ENCODE data around the gene PCDH9.
"Not testable (repeated sequence)": the region's sequence is repeated elsewhere in the genome, so short reads cannot be mapped to it uniquely, and the experiment has no call there.

PCDH9 gene

DNA sequence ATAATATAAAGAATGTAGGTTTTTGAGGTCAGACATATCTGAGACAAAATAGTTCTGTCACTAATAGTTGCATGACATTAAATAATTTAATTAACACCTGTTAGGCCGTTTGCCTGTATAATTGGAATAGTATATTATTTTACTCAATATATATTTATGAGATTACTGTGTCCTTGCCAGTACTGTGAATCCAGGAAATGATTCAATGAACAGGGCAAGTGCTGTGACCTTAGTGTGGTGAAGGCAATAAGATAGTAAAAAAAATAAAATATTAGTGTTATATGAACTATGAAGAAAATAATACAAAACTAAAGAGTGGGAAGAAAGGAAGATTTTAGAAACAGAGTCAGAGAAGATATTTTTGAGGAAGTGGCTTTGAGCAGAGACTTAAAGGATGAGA is 403.7 kb downstream of the PCDH9 start:
- DNase-seq, result peak; percentile 23

DNA sequence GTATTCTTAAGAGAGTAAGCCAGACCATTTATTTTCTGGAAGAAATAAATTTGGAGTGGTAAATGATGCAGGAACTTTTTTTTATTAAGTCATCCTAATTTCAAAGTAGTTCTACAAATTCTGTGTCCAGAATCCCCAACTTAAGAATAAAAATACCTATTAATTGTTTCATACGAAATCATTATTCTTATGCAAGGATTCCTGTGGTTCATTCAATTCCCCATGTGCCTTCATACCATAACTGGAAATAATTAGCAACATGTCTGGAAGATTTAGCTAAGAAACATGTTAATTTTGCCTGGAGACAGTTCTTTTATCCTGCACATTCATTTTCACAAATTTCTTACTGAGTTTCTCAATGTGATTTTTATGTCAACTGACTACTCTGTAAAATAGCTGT is 408.6 kb downstream of the PCDH9 start:
- DNase-seq, result no peak

DNA sequence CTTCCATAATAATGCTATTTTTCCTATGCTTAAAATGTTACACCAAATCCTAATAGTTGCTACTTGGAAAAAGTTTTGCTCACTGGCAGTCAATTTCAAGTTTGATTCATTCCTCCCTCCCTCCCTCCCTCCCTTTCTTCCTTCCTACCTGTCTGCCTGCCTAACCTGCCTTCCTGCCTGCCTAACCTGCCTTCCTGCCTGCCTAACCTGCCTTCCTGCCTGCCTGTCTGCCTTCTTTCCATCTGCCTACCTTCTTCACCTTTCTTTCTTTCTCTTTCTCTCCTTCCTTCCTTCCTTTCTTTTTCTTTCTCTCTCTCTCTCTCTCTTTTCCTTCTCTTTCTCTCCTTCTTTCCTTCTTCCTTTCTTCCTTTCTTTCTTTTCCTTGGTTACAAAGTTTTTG is 418.7 kb downstream of the PCDH9 start:
- DNase-seq, result no peak

DNA sequence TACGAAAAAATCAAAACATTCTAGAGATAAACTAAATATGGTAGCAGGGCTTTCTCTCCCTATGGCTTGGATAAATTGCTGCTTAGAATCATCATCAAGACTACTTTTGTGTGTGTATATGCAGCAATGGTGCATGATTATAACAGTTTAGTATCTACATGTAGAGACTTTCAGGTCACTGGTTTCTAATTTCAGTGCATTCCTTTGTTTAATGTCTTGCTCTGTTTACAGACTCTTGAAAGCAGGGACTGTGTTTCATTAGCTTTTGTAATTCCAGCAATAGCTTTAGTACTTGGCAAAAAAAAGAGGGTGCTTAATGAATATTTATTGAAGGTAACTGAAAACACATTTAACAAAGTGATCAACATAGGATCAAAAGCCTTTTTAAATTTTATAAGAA is 420.7 kb downstream of the PCDH9 start:
- DNase-seq, result no peak

DNA sequence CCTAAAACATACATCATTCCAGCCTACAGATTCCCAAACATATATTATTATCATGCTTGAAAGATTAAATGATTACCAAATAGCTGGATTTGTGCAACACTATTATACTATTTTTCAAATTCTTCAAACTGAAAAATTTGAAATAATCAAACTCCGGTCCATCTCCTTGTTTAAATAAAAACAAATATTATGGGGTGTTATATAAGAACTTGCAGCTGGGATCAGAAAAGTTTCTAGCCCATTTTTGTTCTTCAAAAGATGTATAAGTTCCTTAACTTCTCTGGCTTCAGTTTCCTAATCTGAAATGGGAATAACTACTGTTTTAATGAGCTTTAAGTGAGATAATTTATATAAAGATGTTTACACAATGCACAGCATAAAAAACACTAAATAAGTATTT is 422.9 kb downstream of the PCDH9 start:
- DNase-seq, result no peak

- peak; percentile 6 for DNase-seq
These were observed 424.5 kb downstream of the PCDH9 start for GRCh38 chr13:66805657-66806056.

GRCh38 chr13:66803808-66804456 is 426.2 kb downstream of the PCDH9 start:
- DNase-seq, result peak; percentile 11

- DNase-seq, result no peak
These were observed 426.9 kb downstream of the PCDH9 start for GRCh38 chr13:66803013-66803807.

- DNase-seq, result no peak
These were observed 434.5 kb downstream of the PCDH9 start for GRCh38 chr13:66795636-66796035.

DNA sequence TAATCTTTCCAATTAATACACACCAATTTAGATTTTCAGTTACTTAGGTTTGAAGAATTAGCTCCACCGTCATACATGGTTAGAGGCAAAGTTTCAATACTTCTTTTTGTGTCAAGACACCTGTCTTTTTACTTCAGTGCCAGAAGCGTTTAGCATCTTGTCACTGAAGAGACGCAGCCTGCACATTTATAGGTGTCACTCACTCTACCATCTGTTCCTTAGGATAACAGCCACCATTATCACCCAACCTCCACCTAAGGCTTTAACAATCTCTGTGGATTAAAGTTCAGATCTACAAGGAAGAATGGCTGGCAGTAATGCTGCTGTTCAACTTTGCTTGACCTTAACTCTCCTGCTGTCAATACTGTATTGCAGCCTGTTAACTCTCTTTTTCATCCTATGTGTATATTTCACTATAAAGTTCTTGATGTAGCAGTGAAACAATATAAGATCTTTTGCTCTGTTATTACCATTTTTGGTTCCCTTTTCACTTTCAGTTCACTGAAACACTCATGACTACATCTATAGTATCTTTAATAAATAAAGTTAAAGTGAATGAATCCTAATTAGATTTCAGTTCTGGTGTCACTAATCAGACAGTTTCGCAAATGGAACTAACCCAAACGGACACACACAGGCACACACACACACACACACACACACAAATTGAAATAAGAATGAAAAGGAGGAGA is 435.6 kb downstream of the PCDH9 start:
- no peak for DNase-seq

GRCh38 chr13:66790861-66791260 is 439.3 kb downstream of the PCDH9 start:
- no peak for DNase-seq

- DNase-seq, result no peak
These were observed 448.9 kb downstream of the PCDH9 start for GRCh38 chr13:66781241-66781640.

- peak; percentile 47 for DNase-seq
These were observed 449.3 kb downstream of the PCDH9 start for GRCh38 chr13:66780814-66781213.

- no peak for DNase-seq
These were observed 451.7 kb downstream of the PCDH9 start for GRCh38 chr13:66778461-66778860.

DNA sequence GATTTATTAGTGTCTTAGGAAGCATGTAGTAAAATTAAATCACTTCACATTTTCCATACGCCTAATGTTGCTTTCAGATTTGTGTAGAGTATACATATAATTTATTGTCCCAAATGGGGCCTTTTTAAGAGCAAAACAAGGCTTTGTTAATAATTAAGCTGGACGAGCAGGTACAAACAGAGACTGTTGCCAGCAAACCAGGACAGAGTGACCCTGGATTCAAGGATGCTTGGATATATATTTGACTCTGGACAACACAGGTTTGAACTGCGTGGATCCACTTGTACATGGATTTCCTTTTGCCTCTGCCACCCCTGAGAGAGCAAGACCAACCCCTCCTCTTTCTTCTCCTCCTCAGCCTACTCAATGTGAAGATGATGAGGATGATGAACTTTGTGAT is 454.9 kb downstream of the PCDH9 start:
- DNase-seq, result no peak

DNA sequence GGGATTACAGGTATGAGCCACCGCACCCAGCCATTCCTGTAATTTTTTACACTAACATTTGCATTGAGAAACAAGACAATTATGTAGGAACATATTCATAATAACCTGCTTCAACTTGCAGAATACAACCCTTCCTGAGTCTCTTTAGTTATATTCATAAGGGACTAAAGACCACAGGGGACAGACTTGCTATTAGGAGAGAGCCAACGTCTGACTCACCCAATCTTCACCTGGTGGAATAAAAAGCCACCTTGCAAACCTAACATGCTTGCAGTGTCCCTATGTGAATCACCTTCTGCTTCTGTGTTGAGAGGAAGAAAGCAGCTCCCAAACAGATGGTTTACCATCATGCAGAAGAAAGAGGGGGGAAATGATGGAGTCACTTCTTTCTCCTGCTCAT is 456.1 kb downstream of the PCDH9 start:
- DNase-seq, result no peak

DNA sequence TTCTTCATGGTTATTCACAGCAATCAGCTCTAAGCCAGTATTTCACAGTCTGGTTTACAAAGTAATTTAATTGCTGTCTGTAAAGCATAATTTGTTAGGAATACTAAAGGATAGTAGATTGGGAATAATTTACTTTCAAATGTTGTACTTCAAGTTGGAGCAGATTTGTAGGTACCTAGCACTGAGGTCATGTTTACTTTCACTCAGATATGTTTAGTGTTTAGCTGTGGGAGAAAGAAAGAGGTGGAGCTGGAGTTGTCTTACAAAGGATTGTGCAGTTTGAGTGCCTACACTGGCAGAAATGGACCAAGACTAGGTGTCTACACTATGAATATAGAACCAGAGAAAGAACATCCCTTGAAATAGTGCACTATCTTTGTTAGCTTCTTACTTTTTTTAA is 464.6 kb downstream of the PCDH9 start:
- no peak for DNase-seq

DNA sequence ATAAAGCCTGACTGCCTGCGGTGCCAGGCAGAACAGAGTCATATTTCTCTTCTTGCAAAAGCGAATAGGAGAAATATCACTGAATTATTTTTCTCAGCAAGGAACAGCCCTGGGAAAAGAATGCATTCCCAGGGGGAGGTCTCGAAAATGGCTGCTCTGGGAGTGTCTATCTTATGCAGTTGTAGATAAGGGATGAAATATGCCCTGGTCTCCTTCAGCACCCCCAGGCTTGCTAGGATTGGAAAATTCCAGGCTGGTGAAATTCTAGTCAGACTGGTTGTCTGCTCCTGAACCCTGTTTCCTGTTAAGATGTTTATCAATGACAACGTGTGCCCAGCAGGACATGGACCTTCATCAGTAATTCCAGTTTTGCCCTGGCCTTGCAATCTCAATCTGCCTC is 469.5 kb downstream of the PCDH9 start:
- not testable (repeated sequence) for DNase-seq

DNA sequence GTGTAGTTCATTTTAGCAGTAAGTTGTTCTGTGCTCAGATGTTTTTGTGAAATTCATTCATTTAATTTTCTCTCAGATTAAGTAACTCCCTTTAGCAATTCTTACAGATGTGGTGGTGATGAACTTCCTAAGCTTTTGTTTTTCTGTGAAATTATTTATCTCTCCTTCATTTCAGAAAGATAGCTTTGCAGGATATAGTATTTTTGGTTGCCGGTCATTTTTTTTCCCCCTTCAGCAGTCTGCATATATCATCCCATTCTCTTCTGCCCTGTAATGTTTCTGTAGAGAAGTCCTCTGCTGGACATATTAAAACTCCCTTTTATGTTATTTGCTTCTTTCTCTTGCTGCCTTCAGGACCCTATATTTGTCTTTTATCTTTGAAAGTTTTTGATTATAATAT is 470.2 kb downstream of the PCDH9 start:
- no peak for DNase-seq

DNA sequence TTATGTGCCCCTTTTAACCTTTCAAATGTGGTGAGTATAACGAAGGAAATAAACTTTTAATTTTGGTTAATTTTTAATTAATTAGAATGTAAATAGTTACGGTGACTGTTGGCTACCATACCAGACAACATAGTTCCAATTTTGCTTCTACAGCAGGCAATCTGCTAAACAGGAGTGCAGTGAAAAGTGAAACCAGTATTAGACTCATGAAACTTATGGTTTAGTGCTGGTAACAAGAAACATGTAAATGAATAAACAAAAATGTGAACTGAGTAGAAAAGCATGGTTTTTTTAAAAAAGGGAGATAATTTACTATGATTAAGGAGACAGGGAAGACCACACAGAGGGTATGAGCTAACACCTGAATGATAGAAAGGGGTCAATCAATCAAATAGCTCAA is 478.4 kb downstream of the PCDH9 start:
- DNase-seq, result no peak

DNA sequence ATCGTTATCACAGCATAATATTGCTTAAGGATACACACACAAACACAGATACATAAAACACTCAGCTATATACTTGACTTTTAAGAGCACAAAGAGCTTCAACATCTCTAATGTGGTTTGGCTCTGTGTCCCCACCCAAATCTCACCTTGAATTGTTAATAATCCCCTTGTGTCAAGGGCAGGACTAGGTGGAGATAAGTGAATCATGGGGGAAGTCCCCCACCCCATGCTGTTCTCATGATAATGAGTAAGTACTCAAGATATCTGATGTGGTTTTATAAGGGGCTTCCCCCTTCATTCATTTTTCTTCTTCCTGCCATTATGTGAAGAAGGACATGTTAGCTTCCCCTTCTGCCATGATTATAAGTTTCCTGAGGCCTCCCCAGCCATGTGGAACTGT is 481.4 kb downstream of the PCDH9 start:
- DNase-seq, result no peak

DNA sequence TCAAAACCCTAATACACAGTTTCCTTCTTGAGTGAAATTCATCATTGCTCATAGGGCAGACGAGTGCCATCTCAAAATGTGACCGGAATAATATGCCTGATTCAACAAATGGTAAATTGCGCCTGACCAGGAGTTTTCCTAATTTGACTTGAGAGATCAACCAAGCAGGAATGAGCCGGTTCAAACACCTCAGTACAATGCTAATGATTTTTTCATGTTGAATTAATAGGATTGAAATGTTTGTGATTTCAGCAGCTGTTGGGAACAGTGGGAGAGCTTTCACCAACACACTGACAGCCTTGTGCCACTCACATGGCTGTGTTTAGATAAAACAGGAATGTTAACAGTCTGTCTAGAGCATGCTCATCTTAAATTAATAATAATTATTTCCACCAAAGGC is 484.8 kb downstream of the PCDH9 start:
- DNase-seq, result no peak

DNA sequence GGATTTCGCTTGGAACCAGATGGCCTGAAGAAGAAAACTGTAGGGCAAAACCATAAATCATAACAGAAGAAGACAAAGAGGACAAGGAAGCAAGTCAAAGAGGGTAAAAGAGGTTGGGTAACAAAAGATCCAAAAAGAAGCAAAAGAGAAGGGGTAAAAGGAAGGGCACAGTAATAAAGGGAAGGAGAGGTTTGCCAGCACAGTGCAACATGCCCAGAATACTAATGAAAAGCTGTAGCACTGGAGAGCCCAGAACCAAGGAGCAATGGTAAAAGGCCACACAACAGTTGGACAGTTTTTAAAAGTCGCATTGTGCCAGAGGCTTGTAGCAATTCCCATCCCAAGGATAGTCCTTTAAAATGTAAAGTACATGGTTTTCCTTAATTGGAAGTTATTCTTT is 506.6 kb downstream of the PCDH9 start:
- no peak for DNase-seq

- DNase-seq, result no peak
These were observed 513.6 kb downstream of the PCDH9 start for GRCh38 chr13:66716538-66716937.
